Activated CD4-positive, alpha-beta T cell treated with anti-CD3 and anti-CD28 coated beads, Interleukin-2, Interleukin-6, amounts not matched to agents 100 ng/mL and 50 ng/mL, durations not matched to agents 16 hours and 8 hours (primary cell): ENCODE data around the gene ZSCAN29.

Experiments
- DNase-seq: peaks from one replicate; pipeline ENCODE4 v3.0.0-alpha.2; 2020

Gene ZSCAN29

DNA sequence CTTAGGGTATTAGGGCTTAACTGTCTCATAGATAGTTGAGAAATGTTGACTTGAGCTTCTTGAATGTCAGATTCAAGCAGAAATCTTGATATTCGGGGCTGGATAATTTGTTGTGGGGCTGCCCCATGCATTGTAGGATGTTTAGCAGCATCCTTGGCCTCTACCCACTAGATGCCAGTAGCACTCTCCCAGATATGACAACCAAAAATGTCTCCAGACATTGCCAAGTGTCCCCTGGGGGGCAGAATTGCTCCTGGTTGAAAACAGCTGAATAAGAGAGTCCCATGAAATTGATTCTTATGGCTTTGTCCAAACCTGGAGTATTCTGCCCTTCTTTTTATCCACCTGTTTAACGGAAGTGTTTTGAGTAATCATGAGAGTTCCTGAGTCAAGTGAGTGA lies 24.5 kb downstream of the ZSCAN29 start:
- DNase-seq: no peak

DNA sequence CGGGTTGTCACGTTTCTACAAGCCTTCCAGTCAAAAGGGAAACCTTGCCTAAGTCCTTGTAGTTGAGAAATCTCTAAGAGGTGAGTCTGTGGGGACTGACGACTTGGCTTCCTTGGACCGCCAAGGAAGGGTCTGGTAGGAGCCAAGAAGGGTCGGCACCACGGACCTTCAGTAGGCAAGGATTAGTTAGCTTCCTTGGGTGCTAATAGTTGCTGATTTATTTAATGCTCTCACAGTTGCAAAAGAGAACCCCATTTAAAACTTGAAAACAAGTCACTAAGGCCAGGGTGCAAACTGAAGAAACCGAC lies 40.1 kb downstream of the ZSCAN29 start:
- DNase-seq: no peak

DNA sequence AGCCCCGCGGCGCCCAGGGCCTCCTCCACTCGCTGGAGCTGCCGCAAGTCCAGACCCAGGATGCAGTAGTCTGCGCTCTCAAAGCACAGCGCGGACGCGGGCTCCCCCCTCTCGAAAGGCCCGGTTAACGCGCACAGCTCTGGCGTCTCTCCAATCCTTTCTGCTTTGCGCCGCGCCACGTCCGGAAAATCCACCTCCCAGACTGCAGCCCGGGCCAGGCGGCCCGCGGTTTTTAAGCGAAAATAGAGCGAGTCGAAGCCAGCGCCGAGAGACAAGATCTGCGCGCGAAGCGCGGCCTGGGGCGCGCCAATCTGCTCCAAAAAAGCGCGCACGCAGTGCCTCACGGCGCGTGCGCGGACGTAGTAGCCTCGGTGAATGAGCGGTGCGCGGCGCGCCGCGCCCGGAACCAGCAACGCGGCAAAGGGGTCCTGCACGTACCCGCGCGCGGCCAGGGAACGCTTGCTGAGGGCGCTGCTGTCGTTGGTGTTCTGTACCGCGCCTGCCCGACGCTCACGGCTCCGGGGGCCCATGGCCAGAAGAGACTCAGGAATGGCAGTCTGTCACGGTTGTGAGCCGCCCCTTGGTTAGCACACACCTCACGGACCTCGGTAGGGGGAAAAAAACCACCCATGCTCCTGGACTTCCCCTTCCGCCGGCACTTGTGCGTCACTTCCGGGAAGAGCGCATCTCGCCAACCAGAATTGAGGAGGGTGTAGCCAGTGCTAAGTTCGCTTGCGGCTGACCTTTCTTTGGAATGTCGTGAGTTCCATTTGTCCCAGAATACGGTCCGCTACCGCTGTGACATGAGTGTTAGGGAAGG lies 40.7 kb downstream of the ZSCAN29 start, which contains the start of gene LCMT2:
Gene LCMT2 (minus strand): TSS at position 614 of the 820 bp plus-strand sequence. CDS start 84 bp downstream, at position 530.
- DNase-seq: peak; percentile 94

GRCh38 chr15:43329217-43329959 lies 41.5 kb downstream of the ZSCAN29 start:
- no peak for DNase-seq

DNA sequence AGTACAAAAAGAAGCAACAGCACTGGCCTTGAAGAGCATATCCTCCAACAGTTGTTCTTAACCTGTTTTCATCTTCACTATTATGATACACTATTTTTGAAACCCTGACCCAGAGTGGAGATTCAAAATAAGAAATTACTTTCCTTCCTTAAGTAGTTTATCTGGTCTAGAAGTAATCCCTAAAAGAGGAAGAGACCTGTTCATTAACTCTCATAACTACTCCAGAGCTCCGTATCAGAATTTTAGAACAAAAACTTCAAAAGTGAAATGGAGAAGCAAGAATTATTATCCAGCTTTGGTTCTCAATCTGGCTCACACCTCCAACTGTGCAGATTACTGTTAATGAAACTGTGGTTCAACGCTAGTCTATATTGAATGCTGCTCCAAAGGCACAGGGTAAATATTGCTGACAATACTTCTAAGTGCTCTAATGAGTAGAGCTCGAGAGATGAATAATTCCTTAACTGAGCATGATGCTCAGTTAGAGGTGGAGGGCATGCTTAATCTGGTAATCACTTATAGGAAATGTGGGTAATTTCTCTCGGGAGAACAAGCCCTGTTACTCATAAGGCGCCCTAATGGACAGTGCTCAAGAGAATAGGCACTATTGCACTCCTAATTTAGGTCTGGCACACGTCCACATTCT lies 45.7 kb downstream of the ZSCAN29 start:
- peak; percentile 37 for DNase-seq

DNA sequence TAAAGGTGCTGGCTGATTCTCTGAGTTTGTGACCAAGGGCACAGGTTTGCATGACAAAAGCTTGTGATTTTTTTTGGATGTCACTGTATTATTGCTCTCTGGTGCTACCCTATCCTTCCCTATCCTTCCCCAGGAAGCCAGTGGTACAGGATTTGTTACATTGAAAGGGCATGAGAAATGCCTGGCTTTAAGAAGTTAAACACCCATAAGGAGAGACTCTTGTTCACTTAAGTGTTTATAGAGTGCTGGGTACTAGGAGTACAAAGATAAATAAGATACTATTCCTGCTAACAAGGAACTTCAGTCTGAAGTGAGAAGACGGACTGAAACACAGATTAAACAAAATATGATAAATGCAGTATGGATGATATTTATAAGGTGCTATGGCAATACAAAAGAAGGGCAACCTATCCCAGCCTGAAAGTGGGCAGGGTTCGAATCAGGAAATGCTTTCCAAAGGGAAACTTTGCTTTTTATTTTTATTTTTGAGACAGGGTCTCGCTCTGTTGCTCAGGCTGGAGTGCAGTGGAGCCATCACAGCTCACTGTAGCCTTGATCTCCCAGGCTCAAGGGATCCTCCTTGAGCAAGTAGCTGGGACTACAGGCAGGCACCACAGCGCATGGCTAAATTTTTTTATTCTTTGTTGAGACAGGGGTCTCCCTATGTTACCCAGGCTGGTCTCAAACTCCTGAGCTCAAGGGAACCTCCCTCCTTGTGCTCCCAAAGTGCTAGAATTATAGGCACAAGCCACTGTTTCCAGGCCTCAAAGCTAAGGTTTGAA lies 51.7 kb downstream of the ZSCAN29 start:
- no peak for DNase-seq

DNA sequence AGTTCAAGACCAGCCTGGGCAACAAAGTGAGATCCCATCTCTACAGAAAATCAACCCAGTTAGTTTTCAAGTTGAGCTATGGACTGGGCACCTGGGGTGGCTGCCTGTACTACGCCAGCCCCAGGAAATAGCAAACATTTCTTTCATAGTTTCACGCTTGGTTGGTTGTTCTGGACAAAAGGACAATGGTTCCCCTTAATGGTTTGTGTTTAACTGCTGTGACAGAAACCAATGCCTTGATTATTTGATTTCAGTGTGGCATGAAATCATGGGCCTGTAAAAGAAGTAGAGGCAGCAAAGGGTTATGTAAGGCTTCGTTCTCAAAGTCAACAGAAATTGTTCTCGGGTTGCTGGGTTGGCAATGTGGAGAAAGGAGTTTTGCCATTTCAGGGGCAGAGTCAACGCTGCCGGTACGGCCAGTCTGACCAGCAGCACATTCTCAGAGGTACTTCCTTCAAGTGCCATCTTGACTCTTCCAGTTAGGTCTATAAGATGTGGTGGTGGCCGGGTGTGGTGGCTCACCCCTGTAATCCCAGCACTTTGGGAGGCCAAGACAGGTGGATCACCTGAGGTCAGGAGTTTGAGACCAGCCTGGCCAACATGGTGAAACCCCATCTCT lies 53.2 kb downstream of the ZSCAN29 start:
- DNase-seq: no peak

- no peak for DNase-seq
Measured at GRCh38 chr15:43316971-43317346, 53.9 kb downstream of the ZSCAN29 start.

DNA sequence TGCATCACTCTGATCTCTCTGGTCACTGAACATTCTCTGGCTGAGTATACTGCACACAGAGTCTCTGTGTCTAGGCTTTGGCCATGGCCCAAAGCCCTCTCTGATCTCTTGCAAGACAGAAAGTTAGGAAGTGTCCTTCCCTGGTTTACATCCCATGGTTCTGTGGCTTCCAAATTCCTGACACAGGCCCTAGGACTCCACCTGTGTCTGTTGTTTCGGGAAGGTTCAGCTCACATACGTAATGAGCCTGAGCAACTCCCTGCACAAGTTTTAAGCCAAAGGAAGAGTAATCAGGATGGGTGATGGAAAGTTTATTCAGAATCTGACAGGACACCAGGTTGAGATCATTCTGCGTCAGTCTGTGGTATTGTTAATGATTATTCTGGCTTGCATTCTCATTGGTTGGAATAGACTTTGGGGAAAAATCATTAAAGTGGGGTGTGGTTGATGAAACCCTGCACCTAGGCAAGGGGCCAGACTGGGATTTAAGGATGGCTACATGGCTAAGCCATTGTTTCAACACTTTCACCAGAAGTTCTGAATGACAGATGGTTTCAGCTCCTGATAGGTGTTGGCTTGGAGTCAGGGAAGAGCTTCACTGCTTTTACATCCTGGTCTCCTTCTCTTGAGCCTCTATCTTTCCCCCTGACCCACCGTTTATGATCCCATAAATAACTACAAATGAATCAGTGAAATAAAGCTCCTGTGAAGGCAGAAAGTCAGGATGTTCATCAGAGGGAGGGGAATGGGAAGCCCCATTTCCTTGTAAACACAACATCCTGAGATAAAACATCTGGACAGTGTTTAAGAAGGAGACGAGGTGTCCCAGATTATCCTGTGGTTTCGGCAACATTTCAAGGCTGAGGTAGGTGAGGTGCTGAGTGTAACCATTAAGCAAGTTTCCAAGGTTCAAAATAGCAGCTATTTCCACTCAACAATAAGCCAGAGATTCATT lies 54.5 kb downstream of the ZSCAN29 start:
- no peak for DNase-seq

DNA sequence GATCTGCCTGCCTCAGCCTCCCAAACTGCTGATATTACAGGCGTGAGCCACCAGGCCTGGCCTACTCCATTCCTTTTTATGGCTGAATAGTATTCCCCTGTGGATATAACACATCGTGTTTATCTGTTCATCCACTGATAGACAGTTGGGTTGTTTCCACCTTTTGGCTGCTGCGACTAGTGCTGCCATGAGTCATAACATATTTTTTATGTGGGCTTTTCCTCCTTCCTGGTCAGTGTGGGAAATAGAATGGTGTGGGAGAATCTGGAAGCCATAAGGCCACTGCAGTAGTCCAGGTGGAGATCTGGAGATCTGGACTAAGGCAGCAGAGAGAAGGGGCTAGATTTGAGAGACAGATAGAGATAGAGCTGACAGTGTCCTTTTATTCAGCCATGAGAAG lies 56.7 kb downstream of the ZSCAN29 start:
- DNase-seq: no peak

- DNase-seq: no peak
Measured at GRCh38 chr15:43312378-43312777, 58.5 kb downstream of the ZSCAN29 start.
